ENCODE results near the gene SCN5A. TPM values are rescaled to one million over a fixed set of nuclear protein-coding genes. Genes with fewer than 3 reads are reported as not detected.

The SCN5A gene
- total RNA-seq, 1 experiment from 2014 or later, result 11.5 TPM

- ChIA-PET CTCF (no interaction called here), POLR2A (no interaction called here), RAD21 (ENCODE audit: low non-redundant PET in 1 of 2, low total read pairs in 2 of 2, uncharacterized antibody in 2 of 2, unreplicated experiment in 2 of 2) (no interaction called here)
- ATAC-seq (no peak), DNase-seq (ENCODE audit: low read depth, low spot score) (no peak)
- no TSS peak for BruUV-seq (replicated peaks)
- Histone ChIP-seq H3K27me3 (ENCODE audit: insufficient read depth, low read length) (no peaks in the 10 kb centered on the region), H3K36me3 (ENCODE audit: control insufficient read depth in 1 of 2, insufficient read depth in 2 of 2, low read length in 2 of 2) (no peaks in the 10 kb centered on the region), H2AFZ (ENCODE audit: low read depth, low read length, poor library complexity, severe bottlenecking) (no peak overlapping the region), H3K4me1 (ENCODE audit: control insufficient read depth in 1 of 2, insufficient read depth in 2 of 2, low read length in 2 of 2) (no peaks in the 10 kb centered on the region), H3K4me3 (replicated peaks in 1 of 2; ENCODE audit: low read depth in 1 of 2, low read length in 2 of 2) (no peak overlapping the region), H4K20me1 (ENCODE audit: insufficient read depth) (no peaks in the 10 kb centered on the region), H3K9ac (ENCODE audit: low read length) (no peak overlapping the region), H3K9me2 (ENCODE audit: insufficient read depth) (no peaks in the 10 kb centered on the region), H3K79me2 (ENCODE audit: insufficient read depth, low read length) (no peaks in the 10 kb centered on the region), H3K9me3 (ENCODE audit: control insufficient read depth in 1 of 2, insufficient read depth in 1 of 2, low read depth in 1 of 2, low read length in 2 of 2) (no peaks in the 10 kb centered on the region), H3K27ac (ENCODE audit: low read depth, low read length) (no peak overlapping the region), H3K4me2 (ENCODE audit: low read length) (no peak overlapping the region)
- intact Hi-C loops (cut with micrococcal nuclease), result no loop called here
- TF ChIP-seq EZH2phosphoT487 (IDR thresholded peaks at IDR 0.05; ENCODE audit: borderline replicate concordance) (no peak), POLR2AphosphoS5 (IDR thresholded peaks at IDR 0.05; ENCODE audit: low read depth, low read length) (no peak), SRF (IDR thresholded peaks at IDR 0.05; ENCODE audit: low read depth) (no peak), MAX (IDR thresholded peaks at IDR 0.05) (no peak), ELF1 (IDR thresholded peaks at IDR 0.05; ENCODE audit: borderline replicate concordance, low read depth) (no peak), CTCF (IDR thresholded peaks at IDR 0.05 in 2 of 3, conservative IDR thresholded peaks at IDR 0.05 in 1 of 3; ENCODE audit: borderline replicate concordance in 1 of 3, insufficient read depth in 1 of 3, low read depth in 2 of 3, low read length in 2 of 3) (no peak), ZNF274 (IDR thresholded peaks at IDR 0.05; ENCODE audit: low read depth, low read length) (no peak), SIN3A (IDR thresholded peaks at IDR 0.05; ENCODE audit: low read depth) (no peak), ATF3 (IDR thresholded peaks at IDR 0.05) (no peak), JUND (IDR thresholded peaks at IDR 0.05) (no peak), EGR1 (IDR thresholded peaks at IDR 0.05; ENCODE audit: low read depth) (no peak), REST (IDR thresholded peaks at IDR 0.05; ENCODE audit: low read depth) (no peak), FOSL1 (IDR thresholded peaks at IDR 0.05; ENCODE audit: low read depth) (no peak), EZH2 (IDR thresholded peaks at IDR 0.05) (no peak), ZFX (IDR thresholded peaks at IDR 0.05) (no peak), POLR2A (IDR thresholded peaks at IDR 0.05; ENCODE audit: borderline replicate concordance, extremely low read depth, insufficient read depth, insufficient read length) (no peak), SP1 (IDR thresholded peaks at IDR 0.05; ENCODE audit: low read depth) (no peak), YY1 (IDR thresholded peaks at IDR 0.05; ENCODE audit: extremely low read depth, insufficient replicate concordance, low read depth, low read length) (no peak), CEBPB (IDR thresholded peaks at IDR 0.05; ENCODE audit: low read depth) (no peak), RAD21 (IDR thresholded peaks at IDR 0.05; ENCODE audit: low read depth) (no peak)
Measured at GRCh38 chr3:38549957-38550840, 99.3 kb downstream of the SCN5A start.
